Measurements from ENCODE around the gene NYAP1.

GRCh38 chr7:100544386-100544785 is 60.7 kb downstream of the NYAP1 start:
- TF ChIP-seq, protein P1, sequence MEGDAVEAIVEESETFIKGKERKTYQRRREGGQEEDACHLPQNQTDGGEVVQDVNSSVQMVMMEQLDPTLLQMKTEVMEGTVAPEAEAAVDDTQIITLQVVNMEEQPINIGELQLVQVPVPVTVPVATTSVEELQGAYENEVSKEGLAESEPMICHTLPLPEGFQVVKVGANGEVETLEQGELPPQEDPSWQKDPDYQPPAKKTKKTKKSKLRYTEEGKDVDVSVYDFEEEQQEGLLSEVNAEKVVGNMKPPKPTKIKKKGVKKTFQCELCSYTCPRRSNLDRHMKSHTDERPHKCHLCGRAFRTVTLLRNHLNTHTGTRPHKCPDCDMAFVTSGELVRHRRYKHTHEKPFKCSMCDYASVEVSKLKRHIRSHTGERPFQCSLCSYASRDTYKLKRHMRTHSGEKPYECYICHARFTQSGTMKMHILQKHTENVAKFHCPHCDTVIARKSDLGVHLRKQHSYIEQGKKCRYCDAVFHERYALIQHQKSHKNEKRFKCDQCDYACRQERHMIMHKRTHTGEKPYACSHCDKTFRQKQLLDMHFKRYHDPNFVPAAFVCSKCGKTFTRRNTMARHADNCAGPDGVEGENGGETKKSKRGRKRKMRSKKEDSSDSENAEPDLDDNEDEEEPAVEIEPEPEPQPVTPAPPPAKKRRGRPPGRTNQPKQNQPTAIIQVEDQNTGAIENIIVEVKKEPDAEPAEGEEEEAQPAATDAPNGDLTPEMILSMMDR (conservative IDR thresholded peaks at IDR 0.05; ENCODE audit: low read depth, low read length), result no peak
- no peak for TF ChIP-seq EZH2 (IDR thresholded peaks at IDR 0.05; ENCODE audit: borderline replicate concordance, low read depth, low read length, poor library complexity, severe bottlenecking)

Measured in A673 (cell line).